Activated naive CD4-positive, alpha-beta T cell treated with anti-CD3 and anti-CD28 coated beads, Interleukin-2, amount 50 U/mL, for 16 hours (primary cell): Measurements from ENCODE around the gene SIRT3.
A peak's percentile ranks its signal among the peaks of the same experiment; 100 is the strongest.
"Not testable (repeated sequence)": the region's sequence is repeated elsewhere in the genome, so short reads cannot be mapped to it uniquely, and the experiment has no call there.

Experiments used
- DNase-seq: peaks from one replicate; pipeline ENCODE4 v3.0.0-alpha.2; 2020

The SIRT3 gene

GRCh38 chr11:270451-271318 lies 34.5 kb upstream of the SIRT3 start:
- DNase-seq, result no peak

GRCh38 chr11:269146-269890 lies 33.2 kb upstream of the SIRT3 start:
- DNase-seq, result peak; percentile 61

GRCh38 chr11:268716-269145 lies 32.6 kb upstream of the SIRT3 start:
- DNase-seq, result not testable (repeated sequence)

- no peak for DNase-seq
Measured at GRCh38 chr11:267491-267994, 31.4 kb upstream of the SIRT3 start.

- peak; percentile 40 for DNase-seq
Measured at GRCh38 chr11:266676-267439, 30.7 kb upstream of the SIRT3 start.

- no peak for DNase-seq
Measured at GRCh38 chr11:261624-262023, 25.5 kb upstream of the SIRT3 start.

- DNase-seq, result no peak
Measured at GRCh38 chr11:259413-259812, 23.3 kb upstream of the SIRT3 start.

- no peak for DNase-seq
Measured at GRCh38 chr11:257766-258493, 21.8 kb upstream of the SIRT3 start.

- no peak for DNase-seq
Measured at GRCh38 chr11:256952-257737, 21.0 kb upstream of the SIRT3 start.

GRCh38 chr11:255816-256215 lies 19.7 kb upstream of the SIRT3 start:
- DNase-seq, result no peak

GRCh38 chr11:255176-255575 lies 19.0 kb upstream of the SIRT3 start:
- DNase-seq, result no peak

GRCh38 chr11:253886-254270 lies 17.7 kb upstream of the SIRT3 start:
- no peak for DNase-seq

GRCh38 chr11:253160-253885 lies 17.2 kb upstream of the SIRT3 start:
- DNase-seq, result no peak

- DNase-seq, result no peak
Measured at GRCh38 chr11:252666-253065, 16.5 kb upstream of the SIRT3 start.

GRCh38 chr11:251550-251949 lies 15.4 kb upstream of the SIRT3 start:
- no peak for DNase-seq

GRCh38 chr11:250740-251299 lies 14.7 kb upstream of the SIRT3 start:
- DNase-seq, result peak; percentile 78

GRCh38 chr11:250274-250673 lies 14.1 kb upstream of the SIRT3 start:
- no peak for DNase-seq

- no peak for DNase-seq
Measured at GRCh38 chr11:249062-249461, 12.9 kb upstream of the SIRT3 start.

- no peak for DNase-seq
Measured at GRCh38 chr11:244376-244775, 8.2 kb upstream of the SIRT3 start.

- DNase-seq, result no peak
Measured at GRCh38 chr11:241634-242033, 5.5 kb upstream of the SIRT3 start.

- no peak for DNase-seq
Measured at GRCh38 chr11:240315-240714, 4.2 kb upstream of the SIRT3 start.
